Endometrial microvascular endothelial cells (primary cell): ENCODE measurements around the gene OCLN. TPM values are rescaled to one million over a fixed set of nuclear protein-coding genes. Genes with fewer than 3 reads are reported as not detected.
"Not testable (repeated sequence)": the region's sequence is repeated elsewhere in the genome, so short reads cannot be mapped to it uniquely, and the experiment has no call there.

Experiments
- in situ Hi-C: cut with HindIII; loops from 2 replicates; pipeline ENCODE4 v1.10.0; 2017; ENCODE audit warnings: low sequenced_read_pairs, low pct_unique_long_range_greater_than_20kb; ENCODE audit errors: inconsistent ontology term
- total RNA-seq: library from RNA; depleted of rRNA; stranded (reverse); fragments of >200 nt; gene quantifications from one replicate; pipeline ENCODE4 v1.2.3, GENCODE V29; 2015; ENCODE audit errors: inconsistent ontology term

OCLN gene
- total RNA-seq, 1 donor from 2014 or later: 0.84 TPM

GRCh38 chr5:69596114-69596840, 103.7 kb downstream of the OCLN start:
- in situ Hi-C loops: not testable (repeated sequence)

GRCh38 chr5:69601947-69602346, 109.4 kb downstream of the OCLN start:
- in situ Hi-C loops: not testable (repeated sequence)

GRCh38 chr5:69606839-69607238, 114.2 kb downstream of the OCLN start:
- in situ Hi-C loops: not testable (repeated sequence)

Other genes with a start within 250 kb of the OCLN start
- 4.9 TPM for gene CCDC125, start 160.0 kb upstream of the OCLN start, total RNA-seq
- 66.7 TPM for gene AK6, start 123.3 kb upstream of the OCLN start, total RNA-seq
- gene TAF9, start 123.3 kb upstream of the OCLN start, total RNA-seq: 80.9 TPM
- gene RAD17, start 123.0 kb upstream of the OCLN start, total RNA-seq: 15.2 TPM
- gene MARVELD2, start 77.7 kb upstream of the OCLN start, total RNA-seq: 2.5 TPM
- gene GTF2H2C, start 67.4 kb downstream of the OCLN start, total RNA-seq: 20.4 TPM